HG03469 (cell line): ENCODE data around the gene FAM241A.

Source experiments
- ATAC-seq: cut with Tn5 transposase; IDR thresholded peaks from one replicate; pipeline ENCODE4 v1.9.1; 2021; ENCODE audit warnings: mild to moderate bottlenecking, moderate library complexity, moderate number of reproducible peaks; ENCODE audit not compliant: unreplicated experiment

FAM241A gene

DNA sequence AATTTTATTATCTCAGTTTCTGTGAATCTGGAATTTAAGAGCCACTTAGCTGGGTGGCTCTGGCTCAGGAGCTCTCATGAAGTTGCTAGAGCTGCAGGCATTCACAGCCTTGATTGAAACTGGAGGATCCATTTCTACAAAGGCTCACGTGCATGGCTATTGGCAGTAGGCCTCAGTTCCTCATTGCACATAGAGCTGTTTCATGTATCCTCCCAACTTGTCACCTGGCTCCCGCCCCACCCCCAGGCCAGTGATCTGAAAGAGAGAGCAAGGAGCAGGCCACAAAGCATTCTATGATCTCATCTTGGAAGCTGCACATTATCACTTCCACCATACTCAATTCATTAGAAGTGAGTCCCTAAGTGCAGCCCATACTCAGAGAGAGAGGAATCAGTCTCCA is 67.8 kb downstream of the FAM241A start:
- ATAC-seq: no peak

DNA sequence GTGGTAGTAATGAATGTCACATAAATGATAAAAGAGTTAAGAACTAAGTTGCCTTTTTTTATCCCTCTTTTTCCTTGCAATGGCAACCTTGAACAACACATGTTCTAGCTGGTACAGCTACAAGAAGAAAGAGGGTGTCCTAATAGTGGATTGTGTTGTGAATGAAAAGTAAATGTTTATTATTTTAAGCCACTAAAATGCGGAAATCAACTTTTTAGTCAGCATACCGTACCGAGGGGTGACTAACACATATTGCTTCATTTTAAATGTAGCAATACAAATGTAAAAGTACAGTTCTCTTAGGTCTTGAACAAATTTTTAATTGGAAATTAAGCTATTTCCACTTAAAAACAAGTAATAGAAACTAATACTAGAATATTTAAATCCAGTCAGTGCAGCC is 68.6 kb downstream of the FAM241A start:
- no peak for ATAC-seq

DNA sequence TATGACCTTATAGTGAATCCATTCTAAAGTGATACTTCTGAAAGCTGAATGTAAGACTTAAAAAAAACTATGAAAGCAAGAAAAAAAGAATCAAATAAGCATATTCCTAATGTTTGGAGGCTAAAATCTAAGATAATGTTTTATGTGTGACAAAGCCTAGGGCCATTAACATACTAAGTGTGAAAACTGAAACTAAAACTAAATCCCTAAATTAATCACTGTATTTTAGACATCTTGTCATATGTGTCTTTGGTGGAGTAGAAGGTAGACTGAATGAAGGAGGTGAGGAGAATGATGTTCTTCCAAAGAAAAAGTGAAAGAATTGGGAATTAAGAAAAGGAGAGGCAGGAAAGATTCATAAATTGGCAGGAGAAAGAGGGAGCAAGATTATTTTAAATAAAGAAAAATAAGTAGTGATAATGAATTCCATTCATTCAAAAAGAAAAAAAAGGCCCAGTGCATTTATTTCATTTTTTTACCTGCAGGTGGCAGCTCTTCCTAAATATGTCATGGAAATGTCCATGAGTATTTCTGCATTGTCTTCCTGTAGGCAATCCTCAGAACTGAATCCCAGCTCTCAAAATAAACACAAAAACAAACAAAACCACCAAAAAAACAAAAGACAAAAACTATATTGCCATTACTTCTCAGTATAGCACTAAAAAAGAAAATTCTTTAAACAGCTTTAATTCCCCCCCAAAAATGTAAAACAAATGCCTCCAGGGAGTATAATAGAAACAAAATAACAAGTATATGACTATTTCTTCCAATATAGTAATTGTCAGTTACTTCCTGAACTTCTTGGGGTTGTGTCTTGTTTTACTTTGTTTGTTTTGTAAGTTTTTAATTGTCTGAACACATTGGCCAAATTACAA is 69.4 kb downstream of the FAM241A start:
- ATAC-seq: no peak

DNA sequence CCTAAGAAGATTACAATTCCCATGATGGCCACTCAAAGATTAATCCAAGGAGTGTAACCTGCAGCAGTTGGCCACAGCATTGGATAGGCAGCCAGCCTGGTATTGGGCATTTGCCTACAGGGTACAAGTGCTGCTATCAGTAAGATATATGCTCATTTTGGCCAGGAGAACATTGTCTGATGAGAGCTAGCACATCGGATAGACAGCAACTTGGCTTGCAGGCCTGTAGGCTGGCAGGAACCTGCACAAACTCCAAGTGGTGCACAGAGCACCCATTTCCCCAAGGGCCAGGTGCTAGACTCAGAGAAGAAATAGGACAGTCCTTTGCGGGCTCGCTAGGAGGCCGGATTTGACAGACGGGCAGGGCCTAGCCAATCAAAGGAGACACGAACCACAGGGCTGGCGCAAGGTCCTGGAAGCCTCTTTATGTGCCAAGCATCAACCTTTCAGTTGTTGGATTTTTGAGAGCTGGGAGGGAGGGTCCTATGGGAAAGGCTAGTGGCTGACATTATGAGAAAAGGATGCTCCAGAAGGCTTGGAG is 74.6 kb downstream of the FAM241A start:
- no peak for ATAC-seq

DNA sequence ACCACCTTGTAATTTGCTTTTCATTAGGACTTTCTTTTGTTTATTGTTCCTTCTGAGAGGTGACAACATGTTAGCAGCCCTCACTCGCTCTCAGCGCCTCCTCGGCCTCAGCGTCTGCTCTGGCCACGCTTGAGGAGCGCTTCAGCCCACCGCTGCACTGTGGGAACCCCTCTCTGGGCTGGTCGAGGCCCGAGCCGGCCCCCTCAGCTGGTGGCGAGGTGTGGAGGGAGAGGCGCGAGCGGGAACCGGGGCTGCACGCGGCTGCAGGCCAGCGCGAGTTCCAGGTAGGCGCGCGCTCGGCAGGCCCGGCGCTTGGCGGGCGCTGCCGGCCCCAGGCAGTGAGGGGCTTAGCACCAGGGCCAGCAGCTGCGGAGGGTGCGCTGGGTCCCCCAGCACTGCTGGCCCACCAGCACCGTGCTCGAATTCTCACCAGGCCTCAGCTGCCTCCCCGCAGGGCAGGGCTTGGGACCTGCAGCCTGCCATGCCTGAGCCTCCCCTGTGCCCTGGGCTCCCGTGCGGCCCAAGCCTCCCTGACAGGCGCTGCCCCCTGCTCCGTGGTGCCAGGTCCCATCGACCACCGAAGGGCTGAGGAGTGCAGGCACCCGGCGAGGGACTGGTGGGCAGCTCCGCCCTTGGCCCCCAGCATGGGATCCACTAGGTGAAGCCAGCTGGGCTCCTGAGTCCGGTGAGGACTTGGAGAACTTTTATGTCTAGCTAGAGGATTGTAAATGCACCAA is 77.1 kb downstream of the FAM241A start:
- ATAC-seq: no peak

DNA sequence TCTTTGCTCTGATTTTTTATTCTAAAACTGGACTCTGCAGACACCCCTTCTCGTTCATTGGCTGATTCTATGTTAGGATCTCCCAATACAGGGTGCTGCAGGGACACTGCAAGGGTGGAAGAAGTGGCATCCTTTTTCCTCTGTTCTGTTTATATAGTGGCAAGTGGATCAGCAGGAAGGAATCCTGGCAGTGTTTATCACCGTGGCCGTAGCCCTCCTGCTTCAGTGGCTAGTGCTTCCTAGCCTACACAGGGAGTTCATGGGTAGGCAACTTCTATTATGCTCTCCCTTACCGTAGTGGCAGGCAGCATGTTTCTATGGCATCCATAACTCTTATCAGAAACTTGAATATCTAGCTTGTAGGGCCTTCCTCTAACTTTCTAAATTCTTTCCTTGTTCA is 79.9 kb downstream of the FAM241A start:
- ATAC-seq: no peak

DNA sequence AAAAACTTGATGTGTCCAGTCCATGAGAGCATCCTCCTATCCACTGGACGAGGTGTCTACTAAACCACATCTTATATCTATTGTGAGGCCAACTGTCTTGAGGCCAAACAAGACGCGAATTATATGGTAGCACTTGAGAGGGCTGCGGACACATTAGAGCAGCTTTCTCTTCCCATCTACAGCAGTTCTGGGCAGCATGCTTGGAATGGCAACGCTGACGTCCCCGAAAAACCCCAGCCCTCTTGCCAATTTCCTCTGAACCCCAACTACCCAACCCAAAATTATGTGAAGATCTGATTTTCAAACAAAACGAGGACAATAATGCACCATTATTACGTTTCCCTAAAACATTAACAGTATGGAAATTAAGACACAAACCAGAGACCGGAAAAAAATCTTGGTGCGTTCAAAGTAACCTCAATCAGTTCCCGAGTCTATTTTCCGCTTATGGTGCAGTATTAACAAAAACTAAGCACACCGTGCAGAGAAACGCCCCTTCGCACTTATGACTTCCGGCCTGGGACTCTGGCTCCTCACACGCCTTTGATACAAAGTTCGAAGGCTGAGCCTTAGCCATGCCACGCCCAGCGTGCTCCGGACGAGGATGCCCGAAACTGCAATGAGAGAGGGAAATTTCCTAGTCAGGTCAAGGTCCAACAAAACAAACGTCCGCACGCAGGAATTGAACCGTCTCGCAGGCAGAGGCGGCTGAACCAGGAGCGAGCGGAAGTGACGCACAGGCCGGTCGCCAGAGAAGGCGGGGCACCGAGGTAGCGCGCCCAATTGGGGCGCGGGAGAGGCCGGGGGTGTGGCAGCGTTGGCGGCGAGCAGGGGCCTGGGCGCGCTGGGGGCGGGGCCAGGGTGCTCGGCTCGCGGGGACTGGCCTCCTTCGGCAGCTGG is 85.9 kb downstream of the FAM241A start:
- peak; percentile 79 for ATAC-seq

DNA sequence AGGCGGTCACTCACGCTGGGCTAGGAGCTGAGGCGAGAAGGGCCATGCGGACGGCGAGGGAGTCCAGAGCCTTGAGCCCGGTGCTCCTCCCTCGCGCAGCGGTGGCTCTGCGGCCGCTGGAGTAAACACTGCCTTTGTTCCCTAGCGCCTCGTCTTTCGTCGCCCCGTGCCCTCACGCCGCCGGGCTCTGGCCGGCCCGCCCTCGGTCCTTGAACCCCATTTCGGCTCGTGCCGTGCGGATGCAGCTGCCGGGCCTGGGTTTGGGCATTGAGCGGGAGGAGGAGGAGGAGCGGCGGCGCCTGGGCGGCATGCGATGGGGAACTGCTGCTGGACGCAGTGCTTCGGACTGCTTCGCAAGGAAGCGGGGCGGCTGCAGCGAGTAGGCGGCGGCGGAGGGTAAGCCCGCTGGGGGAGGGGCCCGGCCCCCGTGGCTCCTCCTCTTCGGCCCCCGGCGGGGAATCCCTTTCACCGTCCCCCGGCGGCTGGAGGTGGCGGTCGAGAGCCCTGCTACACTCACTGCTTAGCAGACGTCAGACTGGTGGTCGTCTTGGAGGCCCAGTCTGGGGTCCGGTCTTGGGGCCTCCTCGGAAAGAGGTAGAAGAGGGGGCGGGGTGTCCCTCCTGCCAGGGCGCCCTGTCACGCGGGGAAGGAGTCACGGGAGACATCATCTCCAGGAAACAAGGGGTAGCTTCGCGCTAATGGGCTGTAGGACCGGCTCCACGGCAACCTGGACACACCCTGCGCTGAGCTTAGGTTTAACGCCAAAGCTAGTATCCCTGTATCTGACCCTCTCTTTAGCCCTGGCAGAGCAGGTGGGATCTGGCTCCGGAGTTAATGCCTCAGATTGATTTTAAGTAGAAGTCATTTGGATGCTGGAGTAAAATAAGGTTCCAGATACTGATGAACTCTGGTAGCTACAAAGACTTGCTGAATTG is 86.8 kb downstream of the FAM241A start, which contains the start of gene AP1AR:
Gene AP1AR, plus strand, starts transcription at position 9 of the 935 bp plus-strand sequence. Its CDS starts 305 bp downstream, at position 314.
- peak; percentile 47 for ATAC-seq

DNA sequence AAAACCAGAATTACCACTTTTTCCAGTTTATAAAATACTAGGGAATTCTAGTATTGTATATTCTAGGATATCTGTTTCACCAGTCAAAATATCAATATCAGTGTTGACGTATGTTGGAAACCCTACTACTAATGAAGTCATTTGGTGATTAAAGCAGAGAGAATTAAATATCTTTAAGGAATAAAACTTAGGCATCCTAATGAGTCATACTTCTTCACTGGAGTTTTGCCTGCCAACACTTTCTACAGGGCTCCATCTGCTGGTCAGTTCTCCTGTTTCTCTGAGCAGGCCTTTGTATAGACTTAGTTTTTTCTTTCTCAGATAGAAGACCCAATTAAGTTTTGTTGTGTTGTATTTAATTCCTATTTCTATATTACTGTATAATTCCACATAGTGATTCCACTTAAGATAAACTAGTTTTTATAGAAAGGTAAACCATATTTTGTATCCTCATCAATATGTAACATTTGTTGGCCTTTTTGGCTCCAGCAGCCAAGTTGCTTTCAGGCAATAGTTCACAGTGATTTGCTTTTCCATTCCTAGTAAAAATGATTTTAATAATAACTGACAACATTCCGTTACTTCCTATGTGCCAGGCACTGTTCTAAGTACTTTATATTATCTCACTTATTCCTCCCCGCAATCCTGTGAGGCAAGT is 89.8 kb downstream of the FAM241A start:
- no peak for ATAC-seq

DNA sequence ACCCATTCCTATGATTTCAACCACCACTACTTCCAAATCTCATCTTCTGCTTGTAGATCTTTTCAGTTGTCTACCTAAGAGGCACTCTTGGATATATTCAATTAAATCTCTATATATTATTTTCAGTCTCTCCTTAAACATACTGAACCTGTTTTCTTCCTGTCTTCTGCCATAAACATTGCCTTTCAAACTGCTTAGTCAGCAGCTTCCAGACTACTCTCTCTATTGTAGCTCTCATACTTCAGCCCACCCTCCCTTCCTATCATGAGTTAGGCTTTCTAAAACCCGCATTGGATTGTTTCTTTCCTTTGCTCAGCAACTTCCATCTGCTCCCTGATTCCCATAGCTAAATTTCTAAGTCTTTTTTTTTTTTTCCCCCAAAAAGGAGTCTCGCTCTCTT is 90.8 kb downstream of the FAM241A start:
- ATAC-seq: no peak

DNA sequence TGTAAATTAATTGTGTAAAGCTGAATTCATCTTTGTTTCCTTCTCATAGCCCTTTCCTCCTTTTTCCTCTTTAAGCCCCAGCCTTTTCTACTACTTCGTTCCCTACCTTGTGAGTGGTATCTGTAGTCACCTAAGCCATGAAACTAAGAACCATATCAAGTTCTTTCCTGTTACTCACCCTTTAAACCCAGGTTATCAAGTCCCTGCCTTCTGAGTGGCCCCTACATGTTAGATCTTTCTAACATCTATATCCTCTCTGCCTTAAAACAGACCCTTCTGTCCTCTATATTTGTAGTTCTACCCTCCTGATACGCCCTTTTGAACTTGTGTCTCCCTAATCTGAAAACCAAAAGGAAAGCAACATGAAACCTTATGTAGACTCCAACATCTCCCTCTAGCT is 93.6 kb downstream of the FAM241A start:
- ATAC-seq: no peak
